GM21786 (cell line): ENCODE results near the gene CCDC34.

Experiments used
- ATAC-seq: cut with Tn5 transposase; IDR thresholded peaks from one replicate; pipeline ENCODE4 v1.9.1; 2021; ENCODE audit not compliant: unreplicated experiment

Gene CCDC34

GRCh38 chr11:27362749-27363575, at the start of gene CCDC34:
TSS of gene CCDC34 (minus strand) at chr11:27363215. CDS start at chr11:27363194, 21 bp downstream.
- peak; percentile 100 for ATAC-seq

- no peak for ATAC-seq
Observed at GRCh38 chr11:27412192-27412691, 49.2 kb upstream of the CCDC34 start.

GRCh38 chr11:27411328-27411727, 48.3 kb upstream of the CCDC34 start:
- no peak for ATAC-seq

GRCh38 chr11:27410272-27410671, 47.3 kb upstream of the CCDC34 start:
- no peak for ATAC-seq

- ATAC-seq: no peak
Observed at GRCh38 chr11:27409742-27410141, 46.7 kb upstream of the CCDC34 start.

GRCh38 chr11:27409049-27409448, 46.0 kb upstream of the CCDC34 start:
- no peak for ATAC-seq

- ATAC-seq: no peak
Observed at GRCh38 chr11:27408246-27408800, 45.3 kb upstream of the CCDC34 start.

GRCh38 chr11:27406498-27407354, 43.7 kb upstream of the CCDC34 start:
- no peak for ATAC-seq

- no peak for ATAC-seq
Observed at GRCh38 chr11:27405134-27405533, 42.1 kb upstream of the CCDC34 start.

GRCh38 chr11:27404427-27404826, 41.4 kb upstream of the CCDC34 start:
- no peak for ATAC-seq

- ATAC-seq: no peak
Observed at GRCh38 chr11:27403195-27403594, 40.2 kb upstream of the CCDC34 start.

GRCh38 chr11:27402450-27402849, 39.4 kb upstream of the CCDC34 start:
- no peak for ATAC-seq

- no peak for ATAC-seq
Observed at GRCh38 chr11:27401833-27402316, 38.9 kb upstream of the CCDC34 start.

- no peak for ATAC-seq
Observed at GRCh38 chr11:27401280-27401832, 38.3 kb upstream of the CCDC34 start.

- ATAC-seq: no peak
Observed at GRCh38 chr11:27398400-27398770, 35.4 kb upstream of the CCDC34 start.

- ATAC-seq: no peak
Observed at GRCh38 chr11:27397624-27398399, 34.8 kb upstream of the CCDC34 start.

- no peak for ATAC-seq
Observed at GRCh38 chr11:27396259-27396839, 33.3 kb upstream of the CCDC34 start.

- no peak for ATAC-seq
Observed at GRCh38 chr11:27395556-27396258, 32.7 kb upstream of the CCDC34 start.

- ATAC-seq: no peak
Observed at GRCh38 chr11:27394781-27395228, 31.8 kb upstream of the CCDC34 start.
